Middle frontal gyrus (tissue), 1 donor: ENCODE measurements around the gene LGALS8.
A peak's percentile ranks its signal among the peaks of the same experiment; 100 is the strongest.
"Not testable (repeated sequence)": the region's sequence is repeated elsewhere in the genome, so short reads cannot be mapped to it uniquely, and the experiment has no call there.

Source experiments
- DNase-seq: peaks from one replicate; pipeline ENCODE4 v3.0.0-alpha.2; 2015; ENCODE audit warnings: low spot score; ENCODE audit errors: extremely low spot score

Gene LGALS8

DNA sequence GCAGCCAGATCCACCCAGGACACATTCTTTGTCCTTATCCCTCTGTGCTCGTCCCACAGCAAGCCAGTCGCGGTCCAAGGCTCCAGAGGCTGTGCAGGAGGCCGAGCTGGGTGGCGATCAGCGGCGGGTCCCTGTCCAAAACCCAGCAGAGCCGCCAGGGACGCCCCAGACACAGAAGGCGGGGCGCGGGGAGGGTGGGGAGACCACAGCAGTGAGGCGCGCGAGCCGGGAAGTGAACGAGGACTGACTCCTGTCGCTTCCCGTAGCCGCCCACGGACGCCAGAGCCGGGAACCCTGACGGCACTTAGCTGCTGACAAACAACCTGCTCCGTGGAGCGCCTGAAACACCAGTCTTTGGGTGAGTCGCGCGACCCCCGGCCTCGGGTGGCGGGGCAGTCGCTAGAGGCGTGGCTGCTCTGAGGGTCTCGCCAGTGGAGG, at the start of gene LGALS8:
LGALS8 (plus strand) TSS at position 279 of the 438 bp plus-strand sequence. CDS start 2,089 bp downstream, outside the sequence.
- DNase-seq: peak; percentile 75

- DNase-seq: no peak
Observed at GRCh38 chr1:236476019-236476418, 47.8 kb upstream of the LGALS8 start.

DNA sequence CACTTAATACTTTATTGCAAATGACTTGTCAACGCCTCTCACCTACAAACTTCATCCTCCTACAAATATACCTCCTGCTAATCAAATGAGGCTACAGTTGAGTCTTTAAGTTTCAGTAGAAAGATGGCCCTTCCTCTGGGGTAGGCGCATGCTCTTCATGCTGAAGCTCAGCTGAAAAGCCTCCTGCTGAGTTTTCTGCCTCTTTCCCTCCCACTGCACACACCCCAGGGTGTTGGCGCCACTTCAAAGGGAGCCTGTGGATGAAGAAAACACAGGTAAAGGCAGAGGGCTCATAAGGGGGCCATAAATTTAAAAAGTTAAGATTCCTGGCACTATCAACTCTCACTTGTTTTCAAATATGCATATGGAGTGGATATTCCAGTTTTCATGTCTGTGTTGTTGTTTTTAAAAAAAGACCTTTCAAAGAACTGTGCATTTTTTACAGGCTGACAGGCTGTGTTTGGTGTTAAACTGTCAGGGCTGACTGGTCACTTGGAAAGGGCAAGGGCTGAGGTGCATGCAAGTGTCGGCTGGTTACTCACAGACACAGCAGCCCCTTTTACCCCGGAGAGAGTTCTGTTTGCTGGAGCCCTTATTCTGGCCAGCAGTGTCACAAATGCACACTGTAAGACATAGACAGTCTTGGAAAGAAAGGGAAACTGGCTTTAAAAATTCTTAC, 42.9 kb upstream of the LGALS8 start:
- no peak for DNase-seq

DNA sequence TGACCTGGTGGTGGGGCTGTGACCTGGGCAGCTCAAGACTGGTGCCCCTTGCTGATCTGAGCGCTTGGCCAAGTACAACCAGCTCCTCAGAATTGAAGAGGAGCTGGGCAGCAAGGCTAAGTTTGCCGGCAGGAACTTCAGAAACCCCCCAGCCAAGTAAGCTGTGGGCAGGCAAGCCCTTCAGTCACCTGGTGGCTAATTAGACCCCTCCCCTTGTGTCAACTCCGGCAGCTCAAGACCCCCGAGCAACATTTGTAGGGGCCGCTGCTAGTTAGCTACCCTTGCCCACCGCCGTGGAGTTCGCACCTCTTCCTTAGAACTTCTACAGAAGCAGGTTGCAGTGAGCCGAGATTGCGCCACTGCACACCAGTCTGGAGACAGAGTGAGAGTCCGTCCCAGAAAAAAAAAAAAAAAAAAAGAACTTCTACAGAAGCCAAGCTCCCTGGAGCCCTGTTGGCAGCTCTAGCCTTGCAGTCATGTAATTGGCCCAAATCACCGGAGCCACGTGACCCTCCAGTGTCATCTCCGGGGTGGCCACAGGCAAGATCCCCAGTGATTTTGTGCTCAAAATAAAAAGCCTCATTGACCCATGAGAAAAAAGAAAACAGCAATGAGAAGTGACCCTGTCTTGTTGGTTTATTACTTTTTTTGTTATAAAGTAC, 39.3 kb upstream of the LGALS8 start:
- DNase-seq: no peak

- no peak for DNase-seq
Observed at GRCh38 chr1:236486356-236487002, 37.3 kb upstream of the LGALS8 start.

- DNase-seq: not testable (repeated sequence)
Observed at GRCh38 chr1:236489161-236489560, 34.6 kb upstream of the LGALS8 start.

DNA sequence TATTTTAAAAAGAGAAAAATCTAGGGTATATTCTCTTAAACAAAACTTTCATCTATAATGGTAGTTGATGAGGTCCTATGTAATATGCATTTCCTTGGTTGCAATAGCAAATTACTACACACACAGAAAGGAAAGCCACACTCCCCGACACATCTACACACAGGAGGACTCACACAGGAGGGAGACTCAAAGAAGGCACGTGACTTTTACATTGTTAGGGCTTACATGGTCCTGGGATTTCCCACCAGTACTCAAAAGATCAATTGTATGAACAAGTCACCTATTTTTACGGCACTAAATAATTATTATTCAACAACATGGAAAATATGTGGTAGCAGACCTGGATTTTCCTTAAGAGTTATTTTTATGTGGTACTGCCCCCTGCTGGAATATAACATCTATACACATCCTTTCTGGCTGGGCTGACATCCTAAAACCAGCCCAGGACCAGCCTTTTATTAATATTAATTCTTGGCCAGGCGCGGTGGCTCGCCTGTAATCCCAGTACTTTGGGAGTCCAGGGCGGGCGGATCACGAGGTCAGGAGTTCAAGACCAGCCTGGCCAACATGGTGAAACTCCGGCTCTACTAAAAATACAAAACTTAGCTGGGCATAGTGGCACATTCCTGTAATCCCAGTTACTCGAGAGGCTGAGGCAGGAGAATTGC, 33.9 kb upstream of the LGALS8 start:
- peak; percentile 29 for DNase-seq

GRCh38 chr1:236491469-236492136, 32.2 kb upstream of the LGALS8 start:
- DNase-seq: no peak

GRCh38 chr1:236492378-236492777, 31.4 kb upstream of the LGALS8 start:
- DNase-seq: no peak

DNA sequence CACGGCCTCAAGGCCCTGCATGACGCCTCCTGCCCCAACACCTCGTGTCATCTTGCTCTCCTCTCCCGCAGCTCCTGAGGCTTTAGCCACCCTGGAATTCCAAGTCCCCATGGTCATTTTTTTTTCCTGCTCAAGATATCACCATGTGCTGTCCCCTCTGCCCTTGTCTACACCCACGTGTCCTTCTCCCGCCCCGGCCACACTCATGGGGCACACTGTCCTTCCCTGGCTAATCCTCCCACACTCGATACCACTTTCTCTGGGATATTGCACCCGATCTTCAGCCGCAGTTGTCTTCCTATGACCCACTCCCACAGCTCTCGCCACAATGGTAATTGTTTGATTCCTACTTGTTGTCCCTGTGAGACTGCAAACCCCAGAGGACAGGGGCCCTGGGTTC, 29.7 kb upstream of the LGALS8 start:
- no peak for DNase-seq

DNA sequence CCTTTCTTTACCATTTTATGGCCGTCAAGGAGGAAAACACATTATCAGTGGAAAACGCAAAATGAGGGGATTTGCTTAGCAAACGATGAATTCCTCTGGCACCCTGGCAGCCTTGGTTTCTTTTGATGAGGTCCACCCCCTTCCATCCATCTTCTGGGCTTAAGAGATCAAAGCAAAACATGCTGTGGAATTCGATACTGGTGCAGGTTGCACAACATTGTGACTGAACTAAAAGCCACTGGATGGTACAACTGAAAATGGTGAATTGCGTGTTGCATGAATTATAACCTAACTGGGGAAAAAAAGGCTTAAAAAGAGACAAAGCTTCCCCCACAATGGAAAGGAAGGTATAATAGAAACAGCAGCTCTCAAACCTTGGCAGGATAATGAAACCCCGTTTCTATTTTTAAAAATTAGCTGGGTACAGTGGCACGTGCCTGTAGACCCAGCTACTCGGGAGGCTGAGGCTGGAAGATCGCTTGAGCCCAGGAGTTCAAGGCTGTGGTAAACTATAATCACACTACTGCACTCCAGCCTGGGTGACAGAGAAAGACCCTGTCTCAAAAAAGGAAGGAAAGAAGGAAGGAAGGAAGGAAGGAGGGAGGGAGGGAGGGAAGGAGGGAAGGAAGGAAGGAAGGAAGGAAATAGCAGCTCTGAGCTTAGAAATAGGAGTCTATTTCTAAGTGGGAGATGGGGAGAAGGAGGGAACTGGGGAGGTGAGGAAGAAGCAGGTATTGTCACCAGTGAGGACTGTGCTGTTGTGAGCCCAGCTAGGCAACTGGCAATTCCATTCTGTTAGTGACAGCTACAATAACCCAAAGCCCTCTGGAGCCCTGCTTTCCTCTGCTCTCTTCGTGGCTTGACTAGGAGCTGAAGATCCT, 29.0 kb upstream of the LGALS8 start:
- no peak for DNase-seq

DNA sequence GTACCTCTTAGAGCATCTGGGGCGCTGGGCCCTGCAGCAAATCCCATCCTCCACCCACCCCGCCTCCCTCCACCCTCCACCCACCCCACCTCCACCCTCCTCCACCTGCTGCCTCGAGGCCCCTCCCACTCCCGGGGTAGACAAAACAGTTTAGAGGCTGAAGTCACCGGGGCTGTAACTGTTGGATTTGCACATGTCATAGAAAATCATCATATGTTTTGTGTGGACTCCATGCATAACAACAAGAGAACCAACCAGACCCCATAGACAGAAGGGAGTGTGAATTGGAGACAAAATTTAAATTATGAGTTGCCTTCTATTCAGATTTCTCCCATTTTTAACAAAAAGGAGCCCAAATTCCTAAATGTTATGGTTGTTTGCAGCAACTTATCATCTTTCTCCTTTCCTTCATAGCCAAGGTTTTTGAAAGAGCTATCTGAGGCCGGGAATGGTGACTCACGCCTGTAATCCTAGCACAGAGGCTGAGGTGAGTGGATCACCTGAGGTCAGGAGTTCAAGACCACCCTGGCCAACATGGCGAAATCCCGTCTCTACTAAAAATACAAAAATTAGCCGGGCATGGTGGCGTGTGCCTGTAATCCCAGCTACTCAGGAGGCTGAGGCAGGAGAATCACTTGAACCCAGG, 28.2 kb upstream of the LGALS8 start:
- DNase-seq: no peak

DNA sequence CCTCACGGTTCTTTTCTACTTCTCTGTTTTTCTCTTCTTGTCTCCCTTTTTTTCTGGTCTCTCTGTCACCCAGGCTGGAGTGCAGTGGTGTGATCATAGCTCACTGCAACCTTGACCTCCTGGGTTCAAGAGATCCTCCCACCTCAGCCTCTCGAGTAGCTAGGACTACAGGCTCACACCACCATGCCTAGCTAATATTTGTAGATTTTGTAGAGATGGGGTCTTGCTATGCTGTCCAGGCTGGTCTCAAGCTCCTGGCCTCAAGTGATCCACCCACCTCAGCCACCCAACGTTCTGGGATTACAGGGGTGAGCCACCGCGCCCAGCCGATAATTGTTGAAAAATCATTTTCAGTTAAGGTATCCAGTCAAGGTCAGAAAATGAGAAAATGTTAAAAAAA, 25.9 kb upstream of the LGALS8 start:
- DNase-seq: no peak

- DNase-seq: no peak
Observed at GRCh38 chr1:236501093-236501492, 22.7 kb upstream of the LGALS8 start.

DNA sequence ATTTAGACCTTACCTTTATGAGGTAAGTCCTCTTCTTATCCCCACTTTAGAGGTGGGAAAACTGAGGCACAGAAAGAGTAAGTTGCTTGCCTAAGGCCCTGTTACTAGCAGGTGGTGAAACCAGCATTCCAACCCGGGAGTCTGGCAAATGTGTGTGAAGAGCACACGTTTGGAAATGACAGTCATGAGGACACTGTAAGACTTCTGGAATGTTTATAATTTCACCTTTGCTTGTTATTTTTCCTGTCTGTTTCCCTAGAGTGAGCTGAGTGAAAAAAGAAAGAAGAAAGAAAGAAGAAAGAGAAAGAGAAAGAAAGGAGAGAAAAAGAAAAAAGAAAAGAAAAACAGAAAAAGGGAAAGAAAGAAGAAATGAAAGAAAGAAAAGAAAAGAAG, 21.2 kb upstream of the LGALS8 start:
- DNase-seq: no peak

- DNase-seq: no peak
Observed at GRCh38 chr1:236502972-236503639, 20.7 kb upstream of the LGALS8 start.

DNA sequence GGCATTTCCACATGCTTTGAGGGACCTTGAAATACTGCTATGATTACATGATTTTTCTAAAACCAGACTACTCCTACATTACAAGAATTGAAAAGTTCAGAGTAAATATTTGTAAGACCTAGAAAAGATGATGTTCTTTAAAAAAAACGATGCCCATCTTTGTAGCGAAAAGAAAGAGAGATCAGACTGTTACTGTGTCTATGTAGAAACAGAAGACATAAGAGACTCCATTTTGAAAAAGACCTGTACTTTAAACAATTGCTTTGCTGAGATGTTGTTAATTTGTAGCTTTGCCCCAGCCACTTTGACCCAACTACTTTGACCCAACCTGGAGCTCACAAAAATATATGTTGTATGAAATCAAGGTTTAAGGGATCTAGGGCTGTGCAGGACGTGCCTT, 19.4 kb upstream of the LGALS8 start:
- not testable (repeated sequence) for DNase-seq

- DNase-seq: peak; percentile 44
Observed at GRCh38 chr1:236507022-236507700, 16.6 kb upstream of the LGALS8 start.

GRCh38 chr1:236508593-236509027, 15.2 kb upstream of the LGALS8 start:
- DNase-seq: no peak
